ENCODE measurements around the gene STH.

- TF ChIP-seq CTCF (IDR thresholded peaks at IDR 0.05), result no peak
- no peak for TF ChIP-seq POLR2A (IDR thresholded peaks at IDR 0.05)
Observed at GRCh38 chr17:45973099-45973780, 25.8 kb upstream of the STH start.

Data from adrenal gland (tissue), 5 donors.